Testis (tissue), 2 donors: ENCODE results near the gene RPL32.

Experiments
- CTCF ChIP-seq, 3 experiments: fragments of 450-650 bp in 2 of 3; fragments of 200-600 bp in 1 of 3; sonication (generic) in 1 of 3; IDR thresholded peaks; one replicate each; pipeline ENCODE4 v1.5.1; 2016 to 2019; ENCODE audit warnings: antibody characterized with exemption in 3 of 3, mild to moderate bottlenecking in 2 of 3, moderate library complexity in 1 of 3
- POLR2A ChIP-seq: fragments of 450-650 bp; IDR thresholded peaks from one replicate; pipeline ENCODE4 v1.6.1; 2017; ENCODE audit warnings: antibody characterized with exemption, mild to moderate bottlenecking, moderate library complexity

GRCh38 chr3:12852201-12852600 lies 10.8 kb upstream of the RPL32 start:
- TF ChIP-seq CTCF (IDR thresholded peaks at IDR 0.05): no peak
- TF ChIP-seq POLR2A: no peak
